SW 1271 (cell line): ENCODE data around the gene RIN3.

Experiments
- DNase-seq, 2 experiments: peaks; one replicate each; lab custom pipeline; 2025; lab: John Stamatoyannopoulos, UW

Gene RIN3

DNA sequence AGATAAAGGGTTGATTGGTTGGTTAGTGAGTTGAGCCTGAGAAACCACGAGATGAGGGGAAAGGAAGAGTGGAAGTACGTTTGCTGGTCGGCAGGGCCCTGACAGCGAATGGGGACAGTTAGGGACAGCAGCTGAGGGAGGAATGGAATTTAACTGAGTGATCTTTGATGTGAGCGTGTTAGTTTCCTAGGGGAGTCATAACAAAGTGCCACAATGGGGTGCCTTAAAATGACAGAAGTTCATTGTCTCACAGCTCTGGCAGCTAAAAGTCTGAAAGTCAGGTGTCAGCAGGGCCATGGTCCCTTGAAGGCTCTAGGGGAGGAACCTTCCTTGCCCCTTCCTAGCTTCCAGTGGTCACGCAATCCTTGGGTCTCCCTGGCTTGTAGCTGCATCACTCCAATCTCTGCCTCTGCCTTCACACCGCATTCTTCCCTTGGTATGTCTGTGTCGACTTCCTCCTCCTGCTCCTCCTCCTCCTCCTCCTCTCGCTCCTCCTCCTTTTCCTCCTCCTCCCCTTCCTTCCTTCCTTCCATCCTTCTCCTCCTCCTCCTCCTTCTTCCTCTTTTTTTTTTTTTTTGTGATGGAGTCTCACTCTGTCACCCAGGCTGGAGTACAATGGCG lies 26.0 kb upstream of the RIN3 start:
- DNase-seq = no peak

DNA sequence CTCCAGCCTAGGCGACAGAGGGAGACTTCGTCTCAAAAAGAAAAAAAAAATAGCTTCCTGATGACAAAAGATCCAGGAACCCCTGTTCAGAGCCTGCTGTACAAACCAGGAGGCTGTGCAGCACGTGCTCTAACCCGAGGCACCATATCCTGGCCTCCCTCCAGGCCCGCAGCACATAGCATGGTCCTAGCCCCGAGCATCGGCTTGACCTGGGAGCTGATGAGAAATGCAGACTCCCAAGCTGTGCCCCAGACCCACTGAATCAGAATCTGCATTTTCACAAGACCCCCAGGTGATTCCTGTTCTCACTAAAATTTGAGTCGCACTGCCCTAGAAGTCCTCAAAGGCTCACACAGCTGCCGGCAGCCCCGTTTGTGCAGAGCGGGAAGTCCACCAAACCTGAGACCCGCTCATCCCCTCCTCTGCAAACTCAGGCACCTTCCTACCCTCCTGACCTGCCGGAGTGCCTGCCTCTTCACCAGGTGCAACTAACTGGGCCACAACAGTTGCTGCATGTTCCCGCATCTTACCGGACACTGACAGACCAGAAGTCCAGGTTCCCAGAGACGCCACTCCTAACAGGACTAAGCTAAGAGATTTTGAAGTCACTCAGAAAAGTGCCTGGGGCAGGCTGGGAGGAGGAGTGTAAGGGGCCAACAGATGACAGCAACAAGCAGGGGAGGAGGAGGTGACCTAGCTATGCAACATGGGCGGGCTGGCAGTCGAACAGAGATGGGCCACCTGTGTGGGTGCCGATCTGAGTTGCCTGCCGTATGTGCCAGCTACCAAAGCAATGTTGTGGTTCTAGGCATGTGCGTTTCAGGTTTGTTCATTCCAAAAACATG lies 24.0 kb upstream of the RIN3 start:
- no peak for DNase-seq

DNA sequence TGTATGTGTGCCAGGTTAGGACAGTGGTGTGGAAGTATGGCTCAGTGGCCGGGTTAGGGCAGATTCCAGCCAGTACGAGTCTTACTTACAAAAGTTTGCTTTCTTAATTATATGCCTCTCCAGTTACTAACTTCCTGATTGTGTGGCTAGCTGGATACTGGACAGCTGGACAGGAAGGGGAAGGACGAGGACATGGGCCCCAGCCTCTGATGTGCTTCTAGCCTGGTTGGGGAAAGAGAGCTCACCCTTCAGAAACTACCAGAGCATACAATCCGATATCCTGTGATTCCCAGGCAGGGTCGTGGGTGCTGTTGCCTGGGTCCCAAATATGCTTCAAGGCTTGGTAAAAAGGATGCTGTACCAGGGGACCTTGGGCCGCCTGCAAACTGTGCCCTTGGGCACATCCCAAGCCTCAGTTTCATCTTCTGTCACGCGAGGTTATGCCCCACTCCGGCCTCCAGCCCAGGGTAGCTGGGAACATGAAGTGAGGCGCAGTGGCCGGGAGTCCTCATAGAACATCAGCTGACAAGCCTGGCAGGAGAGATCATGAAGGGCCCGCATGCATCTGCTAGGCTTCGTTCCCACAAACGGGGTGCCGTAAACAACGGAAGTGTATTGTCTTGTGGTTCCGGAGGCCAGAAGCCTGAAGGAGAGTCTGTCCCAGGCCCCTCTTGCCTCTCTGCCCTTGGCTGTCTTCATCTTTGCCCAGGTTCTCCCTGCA lies 23.2 kb upstream of the RIN3 start:
- DNase-seq = no peak

DNA sequence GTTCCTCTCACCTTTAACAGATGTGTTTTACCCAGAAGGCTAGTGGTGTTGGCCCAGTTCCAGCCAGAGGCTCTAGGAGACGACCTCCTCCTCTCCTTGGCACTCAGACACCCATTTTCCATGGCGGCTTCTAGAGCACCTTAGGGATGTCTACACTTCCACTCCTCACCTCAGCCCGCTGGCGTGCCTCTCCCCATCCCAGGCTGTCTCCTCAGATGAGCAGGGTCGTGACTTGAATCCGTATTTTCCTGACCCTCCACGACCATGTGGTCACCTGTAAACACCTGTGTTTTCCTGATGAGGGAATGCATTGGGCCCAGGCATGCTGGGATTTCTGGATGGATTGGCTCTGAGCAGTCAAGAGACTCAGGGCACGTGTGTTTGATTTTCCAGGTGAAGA lies 21.8 kb upstream of the RIN3 start:
- DNase-seq = no peak

DNA sequence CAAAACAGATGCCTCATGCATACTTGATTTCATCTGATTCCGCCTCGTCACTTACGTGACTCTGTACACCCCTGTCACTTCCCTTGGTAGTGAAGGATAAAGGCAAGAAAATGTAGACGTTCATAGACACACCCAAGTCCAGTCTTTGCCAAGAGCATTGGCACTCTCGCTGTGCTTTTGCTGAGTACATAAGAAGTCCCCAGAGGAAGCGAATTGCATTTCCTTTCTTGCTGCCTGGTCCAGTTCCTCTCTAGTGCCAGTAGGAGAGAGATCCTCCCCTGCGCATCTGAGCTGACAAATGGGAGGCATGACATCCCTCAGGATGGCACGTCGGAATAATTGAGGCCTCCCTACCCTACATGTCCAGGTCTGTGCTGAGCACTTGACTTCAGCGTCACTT lies 21.3 kb upstream of the RIN3 start:
- no peak for DNase-seq

DNA sequence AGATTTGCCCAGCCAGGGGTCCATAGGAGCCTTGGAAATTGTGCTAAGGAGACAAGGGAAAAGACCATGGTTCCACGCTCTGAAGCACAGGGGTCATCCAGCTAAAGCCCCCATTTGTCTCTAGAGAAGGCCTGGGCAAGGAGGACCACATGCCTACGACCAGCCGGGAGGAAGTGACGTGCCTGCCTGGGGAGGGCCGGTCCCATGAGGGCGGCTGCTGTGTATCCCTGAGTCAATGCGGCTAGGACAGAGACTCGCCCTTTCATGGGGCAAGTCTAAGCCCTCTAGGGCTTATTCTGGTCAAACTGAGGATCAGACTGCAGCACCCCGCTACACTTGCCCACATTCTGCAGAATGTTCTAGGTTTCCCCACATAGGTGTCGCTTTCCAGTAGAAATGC lies 20.6 kb upstream of the RIN3 start:
- no peak for DNase-seq

DNA sequence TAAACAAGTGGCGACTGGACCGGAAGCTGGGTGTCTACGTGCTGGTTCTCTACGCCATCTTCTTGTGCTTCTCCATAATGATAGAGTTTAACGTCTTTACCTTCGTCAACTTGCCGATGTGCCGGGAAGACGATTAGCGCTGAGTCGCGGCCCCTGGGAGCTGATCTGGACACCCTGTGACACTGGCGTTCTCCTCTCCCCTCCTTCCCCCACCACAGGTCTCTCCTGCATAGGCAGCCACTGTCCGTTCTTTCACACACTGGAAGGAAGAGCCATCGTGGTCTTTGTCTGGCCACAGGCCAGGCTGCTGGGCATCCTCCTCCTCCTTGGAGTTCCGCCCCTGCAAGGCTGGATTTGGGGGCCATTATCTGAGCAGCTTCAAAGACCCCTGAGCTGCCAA lies 20.1 kb upstream of the RIN3 start:
- DNase-seq = no peak

DNA sequence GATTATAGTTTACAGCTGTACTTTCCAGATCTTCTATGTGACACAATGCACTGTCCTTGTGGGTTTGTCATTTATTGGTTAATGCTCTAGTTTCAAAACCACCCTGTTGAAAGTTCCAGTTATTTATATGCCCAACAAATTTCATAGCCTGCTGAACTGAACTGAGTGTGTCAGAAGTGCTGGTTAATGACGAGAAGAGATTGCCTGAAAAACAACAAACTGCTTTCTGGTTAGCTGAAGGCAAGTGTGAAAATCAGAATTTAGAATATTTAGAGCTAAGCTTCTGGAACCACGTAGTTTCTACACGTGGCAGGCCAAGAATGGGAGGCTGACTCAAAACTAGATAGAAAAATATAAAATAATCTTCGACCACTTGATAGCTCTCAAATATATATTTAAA lies 19.1 kb upstream of the RIN3 start:
- no peak for DNase-seq

DNA sequence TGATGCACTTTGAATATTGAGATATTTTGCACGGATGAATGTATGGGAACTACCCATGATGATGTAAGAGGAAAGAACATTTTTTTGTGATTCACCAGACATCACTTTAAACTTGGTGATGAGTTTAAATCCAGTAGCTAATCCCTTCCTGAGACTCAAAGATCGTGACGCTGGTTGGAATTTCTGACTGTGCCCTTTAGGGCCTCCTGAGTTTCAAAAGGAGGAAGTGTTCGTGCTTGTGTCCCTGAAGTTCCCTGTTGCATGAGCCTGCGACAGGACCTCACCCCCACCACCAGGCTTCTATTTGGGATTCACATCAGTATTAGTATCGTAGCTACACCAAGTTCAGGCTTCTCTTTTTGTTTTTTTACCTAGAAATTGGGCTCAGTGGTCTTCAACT lies 18.6 kb upstream of the RIN3 start:
- DNase-seq = no peak

DNA sequence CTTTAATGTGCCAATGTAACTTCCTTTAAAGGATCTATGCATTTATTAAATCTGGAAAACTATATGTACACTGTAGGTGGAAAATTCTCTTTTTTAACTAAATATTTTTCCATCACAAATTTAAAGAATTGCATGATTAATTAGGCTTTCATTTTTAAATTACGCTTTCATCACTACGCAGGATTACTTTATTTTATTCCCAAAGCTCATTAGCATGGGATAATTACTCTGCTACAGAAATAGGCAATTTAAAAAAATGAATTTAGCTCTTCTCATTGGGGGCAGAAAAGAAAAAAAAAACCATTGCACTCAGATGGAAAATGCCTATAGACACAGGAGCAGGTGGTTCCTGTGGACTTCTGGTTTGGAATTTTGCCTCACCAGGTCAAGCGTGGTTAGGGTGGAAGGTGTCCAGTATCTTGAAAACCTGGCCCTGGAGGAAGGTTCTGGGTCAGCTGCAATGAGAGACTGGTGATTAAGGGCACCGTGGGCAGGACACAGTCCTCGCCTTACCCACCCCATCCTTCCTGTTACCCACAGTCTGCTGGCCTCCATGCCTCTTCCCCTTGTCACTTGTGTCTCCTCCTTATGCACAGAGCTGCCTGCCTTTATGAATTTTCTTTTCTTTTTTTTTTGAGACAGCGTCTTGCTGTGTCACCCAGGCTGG lies 17.3 kb upstream of the RIN3 start:
- no peak for DNase-seq

DNA sequence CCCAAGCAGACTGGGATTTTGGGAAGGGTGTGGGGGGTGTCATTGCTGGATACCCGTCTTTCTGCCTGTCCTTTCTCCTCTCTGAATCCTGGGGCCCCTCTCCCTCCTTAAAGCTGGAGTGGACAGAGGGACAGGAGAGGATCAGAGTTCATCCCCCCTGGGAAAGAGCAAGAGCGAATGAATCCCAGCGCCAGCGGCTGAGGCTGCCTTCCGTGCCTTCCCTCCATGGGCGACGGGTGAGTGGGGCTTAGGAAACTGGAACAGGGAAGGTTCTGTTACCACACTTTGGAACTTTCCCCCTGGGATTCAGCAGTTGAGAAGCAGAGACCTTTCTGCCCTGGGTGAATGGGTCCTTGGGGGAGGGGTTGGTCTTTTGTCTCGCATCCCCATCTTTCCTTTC lies 16.2 kb upstream of the RIN3 start:
- DNase-seq = no peak

DNA sequence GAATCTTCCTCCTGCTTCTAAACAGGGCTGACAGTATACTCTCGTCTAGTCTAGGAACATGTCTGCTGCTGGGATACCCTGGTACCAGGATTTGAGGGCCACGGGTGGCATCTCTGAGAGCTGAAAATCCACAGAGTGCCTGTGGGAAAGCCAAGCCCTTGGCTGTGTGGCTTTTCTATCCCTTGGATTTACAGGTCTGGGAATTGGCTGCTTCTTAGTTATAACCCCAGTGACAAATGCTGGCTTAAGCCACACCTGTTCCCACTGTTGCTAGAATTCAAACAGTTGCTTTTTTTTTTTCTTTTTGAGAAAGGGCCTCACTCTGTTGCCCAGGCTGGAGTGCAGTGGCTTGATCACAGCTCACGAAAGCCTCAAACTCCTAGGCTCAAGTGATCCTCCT lies 14.3 kb upstream of the RIN3 start:
- no peak for DNase-seq

DNA sequence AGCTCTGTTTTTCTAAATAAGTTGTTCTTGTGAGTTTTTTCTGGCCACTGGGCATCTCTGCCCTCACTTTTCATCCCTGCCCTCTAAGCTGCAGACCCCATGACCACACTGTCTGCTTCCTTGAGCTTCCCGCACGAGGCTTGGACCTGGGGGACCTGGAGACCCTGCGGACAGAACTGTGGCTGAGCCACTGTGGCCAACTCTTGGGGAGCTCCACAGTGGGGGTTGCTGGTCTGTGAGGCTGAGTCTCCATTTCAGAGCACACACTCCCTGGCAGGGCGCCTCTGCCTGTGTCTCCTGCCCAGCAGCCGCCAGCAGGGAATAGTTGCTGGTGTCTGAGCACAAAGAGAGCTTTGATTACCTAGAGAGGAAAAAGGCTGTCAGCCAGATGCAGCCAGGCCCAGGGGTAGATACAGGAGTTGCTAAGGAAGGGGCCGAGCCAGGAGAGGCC lies 13.1 kb upstream of the RIN3 start:
- no peak for DNase-seq

DNA sequence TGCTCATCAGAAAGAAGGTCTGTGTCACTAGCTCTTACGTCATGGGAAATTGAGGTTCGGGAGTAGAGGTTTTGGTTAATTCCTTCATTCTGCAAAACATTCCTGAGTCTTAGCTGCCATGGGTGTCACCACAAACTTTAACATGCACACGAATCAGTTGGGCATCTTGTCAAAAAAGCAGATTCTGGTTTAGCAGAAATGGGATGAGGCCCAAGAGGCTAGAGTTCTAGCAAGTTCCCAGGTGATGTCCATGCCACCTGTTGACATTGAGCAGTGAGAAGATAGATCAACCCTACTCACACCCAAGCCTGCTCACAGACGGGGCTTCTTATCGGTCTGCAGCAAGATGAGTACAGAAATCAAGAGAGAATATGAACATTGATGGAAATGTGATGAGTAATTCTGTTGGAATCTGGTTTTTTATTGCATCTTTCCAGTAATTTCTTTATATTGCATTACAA lies 11.7 kb upstream of the RIN3 start:
- no peak for DNase-seq

DNA sequence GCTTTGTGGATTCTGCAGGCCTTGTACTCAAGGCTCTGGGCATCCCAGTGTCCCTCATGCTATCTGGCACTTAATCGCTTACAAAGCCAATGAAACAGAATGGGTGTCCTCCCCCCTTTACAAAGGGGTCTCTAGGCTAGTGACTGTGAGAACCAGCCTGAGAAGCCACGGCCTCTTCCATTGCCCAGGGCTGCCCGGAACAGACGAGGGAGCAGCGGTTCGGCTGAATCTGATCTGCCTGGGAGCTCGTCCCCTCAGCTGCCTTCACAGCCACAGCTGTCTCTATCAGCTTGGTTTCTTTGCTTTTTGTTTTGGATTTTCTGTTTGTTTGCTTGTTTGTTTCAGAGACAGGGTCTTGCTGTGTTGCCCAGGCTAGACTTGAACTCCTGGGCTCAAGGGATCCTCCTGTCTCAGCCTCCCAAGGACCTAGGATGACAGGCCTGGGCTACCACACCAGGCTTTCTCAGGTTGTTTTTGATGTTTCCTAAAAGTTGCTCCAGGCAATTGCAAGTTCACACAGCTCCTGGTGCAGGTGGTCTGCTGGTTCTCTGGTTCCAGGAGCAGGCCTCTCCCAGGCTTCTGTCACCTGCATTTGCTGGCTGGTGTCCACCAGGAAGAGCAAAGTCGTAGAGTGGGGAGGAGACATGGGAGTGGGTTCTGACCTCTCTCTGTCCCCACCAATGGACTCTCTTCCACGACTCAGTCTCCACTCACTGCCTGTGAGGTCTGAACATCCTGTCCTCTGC lies 10.9 kb upstream of the RIN3 start:
- DNase-seq = no peak

DNA sequence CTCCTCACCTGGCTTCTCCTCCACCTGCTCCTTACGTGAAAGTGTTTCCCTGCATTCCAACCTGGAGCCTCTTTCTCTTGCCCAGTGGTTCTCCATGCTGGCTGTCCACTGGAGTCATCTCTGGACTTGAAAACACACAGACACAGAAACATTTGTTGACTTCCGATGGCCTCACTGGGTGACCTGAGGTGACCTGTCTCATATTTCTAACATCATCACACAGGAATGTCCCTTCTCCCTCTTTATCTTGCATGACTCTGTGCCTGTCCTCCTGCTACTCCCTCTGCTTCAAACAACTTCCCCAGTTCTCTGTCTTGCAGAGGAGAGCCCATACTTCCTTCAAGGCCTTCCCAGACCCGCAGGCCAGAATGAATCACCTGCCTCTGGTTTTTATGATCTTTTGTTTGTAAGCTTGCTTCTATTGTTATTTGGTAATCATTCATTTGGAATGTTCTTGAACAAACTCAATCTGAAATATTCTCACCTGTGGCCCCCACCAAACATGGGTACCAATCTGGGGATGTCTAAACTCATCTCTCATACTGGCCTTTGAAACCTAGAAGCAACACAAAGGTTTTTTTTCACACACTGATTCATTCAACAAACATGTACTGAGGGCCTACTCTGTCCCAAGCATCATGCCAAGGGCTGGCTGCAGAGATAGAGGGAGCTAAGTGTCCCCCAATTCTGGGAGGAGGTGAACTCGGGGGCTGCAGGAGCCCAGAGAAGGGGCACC lies 9.7 kb upstream of the RIN3 start:
- DNase-seq = peak; percentile 82 to 95

DNA sequence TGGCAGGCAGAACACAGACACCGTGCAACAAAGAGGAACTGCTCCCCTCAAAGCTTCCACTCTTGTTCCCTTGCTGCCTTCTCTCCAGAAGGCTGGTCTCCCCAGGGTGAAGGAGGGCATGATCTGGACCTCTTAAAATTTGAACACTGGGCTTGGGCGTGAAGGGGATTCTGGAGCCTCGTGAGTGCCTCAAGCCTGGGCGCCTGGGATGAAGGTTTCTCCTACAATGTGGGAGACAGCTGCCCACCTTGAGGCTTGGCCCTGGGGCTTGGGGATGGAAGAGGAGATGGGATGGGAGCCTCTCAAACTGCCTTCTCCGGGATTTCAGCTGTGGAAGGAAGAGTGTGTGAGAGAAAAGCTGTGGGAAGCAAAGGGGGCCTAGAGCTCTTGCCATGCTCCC lies 7.8 kb upstream of the RIN3 start:
- no peak for DNase-seq

DNA sequence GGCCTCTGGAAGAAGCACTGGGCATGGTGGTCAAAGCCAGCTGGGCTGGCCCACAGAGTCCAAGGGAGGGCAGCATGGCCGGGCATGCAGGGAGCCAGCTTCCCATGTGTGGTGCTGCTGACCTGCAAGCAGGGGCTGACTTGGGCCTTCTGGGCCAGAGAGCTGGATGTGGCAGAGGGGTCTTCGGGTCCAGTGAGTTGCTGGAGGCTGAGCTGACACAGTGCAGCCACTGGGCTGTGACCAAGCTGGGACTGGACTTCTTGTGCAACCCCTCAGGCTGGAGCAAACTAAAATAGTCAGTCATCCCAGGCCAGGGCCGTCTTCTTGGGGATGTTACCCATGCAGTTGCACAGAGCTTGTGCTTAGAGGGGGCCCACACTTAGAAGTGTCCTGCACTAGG lies 7.3 kb upstream of the RIN3 start:
- no peak for DNase-seq

DNA sequence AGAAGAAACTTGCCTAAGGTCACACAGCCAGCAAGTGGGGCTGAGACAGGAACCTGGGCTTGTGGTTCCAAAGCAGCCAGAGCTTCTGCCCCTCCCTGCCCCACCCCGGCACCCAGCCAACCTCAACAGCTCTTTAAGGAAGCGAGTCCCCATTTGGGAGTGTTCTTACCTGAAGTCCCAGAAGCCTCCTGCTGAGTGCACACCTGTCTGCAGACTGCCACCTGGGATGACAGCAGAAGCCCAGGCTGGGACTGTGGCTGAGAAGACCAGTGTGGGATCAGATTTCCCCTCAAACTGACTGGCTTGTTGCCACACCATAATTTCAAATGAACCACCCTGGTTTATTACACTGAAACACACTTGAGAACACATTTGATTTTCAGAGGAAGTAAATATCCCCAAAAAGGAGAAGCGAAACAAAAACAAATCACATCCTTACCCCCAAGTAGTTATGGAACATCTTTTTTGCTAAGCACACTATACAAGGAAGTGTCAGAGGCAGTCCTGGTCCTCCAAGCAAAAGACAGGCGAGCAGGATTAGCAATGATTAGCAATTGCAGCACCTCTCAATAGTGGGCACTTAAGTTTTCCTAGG lies 6.3 kb upstream of the RIN3 start:
- no peak for DNase-seq

DNA sequence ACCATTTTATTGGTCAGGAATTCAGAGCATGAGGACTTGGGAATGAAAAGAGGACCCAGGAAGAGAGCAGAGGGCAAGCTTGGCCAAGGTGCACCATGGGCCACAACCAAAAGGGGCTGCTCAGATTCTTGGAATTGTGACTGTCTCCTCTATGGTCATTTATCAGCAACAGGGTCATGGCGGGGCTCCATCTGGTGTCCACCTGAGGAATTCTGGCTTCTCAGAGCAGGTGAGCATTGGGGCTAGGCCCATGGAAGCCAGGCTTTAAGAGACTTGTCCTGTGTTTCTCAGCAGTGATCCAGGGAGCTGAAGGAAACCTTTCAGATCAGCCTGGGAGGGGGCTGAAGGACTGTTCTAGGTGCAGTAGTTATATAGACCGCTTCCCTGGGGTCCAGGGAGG lies 2.6 kb upstream of the RIN3 start:
- peak in 1 of 2 experiments; percentile 26 for DNase-seq
